ENCODE results near the gene KCNH2.

The KCNH2 gene

GRCh38 chr7:150994141-150994837, 16.2 kb upstream of the KCNH2 start:
- DNase-seq: peak; percentile 95

- no peak for DNase-seq
Measured at GRCh38 chr7:150993511-150993910, 15.4 kb upstream of the KCNH2 start.

- peak; percentile 58 for DNase-seq
Measured at GRCh38 chr7:150992833-150993302, 14.7 kb upstream of the KCNH2 start.

GRCh38 chr7:150992051-150992640, 14.0 kb upstream of the KCNH2 start:
- DNase-seq: no peak

GRCh38 chr7:150990416-150991186, 12.5 kb upstream of the KCNH2 start, which contains the start of gene NOS3:
Gene NOS3 (plus strand): TSS chr7:150991017. CDS start chr7:150993804, 2,787 bp downstream.
- DNase-seq: no peak

GRCh38 chr7:150989456-150989855, 11.3 kb upstream of the KCNH2 start:
- no peak for DNase-seq

GRCh38 chr7:150988230-150989226, 10.4 kb upstream of the KCNH2 start:
- peak; percentile 65 for DNase-seq

- DNase-seq: no peak
Measured at GRCh38 chr7:150986556-150986955, 8.4 kb upstream of the KCNH2 start.

- DNase-seq: peak; percentile 78
Measured at GRCh38 chr7:150986099-150986512, 8.0 kb upstream of the KCNH2 start.

- peak; percentile 65 for DNase-seq
Measured at GRCh38 chr7:150983893-150984368, 5.8 kb upstream of the KCNH2 start.

GRCh38 chr7:150982351-150982750, 4.2 kb upstream of the KCNH2 start:
- DNase-seq: no peak

- DNase-seq: no peak
Measured at GRCh38 chr7:150981644-150982043, 3.5 kb upstream of the KCNH2 start.

- no peak for DNase-seq
Measured at GRCh38 chr7:150980663-150981062, 2.5 kb upstream of the KCNH2 start.

- DNase-seq: no peak
Measured at GRCh38 chr7:150979713-150980390, 1.7 kb upstream of the KCNH2 start.

- DNase-seq: no peak
Measured at GRCh38 chr7:150977382-150978125, 567 bp downstream of the KCNH2 start.

- no peak for DNase-seq
Measured at GRCh38 chr7:150976529-150977381, 1.4 kb downstream of the KCNH2 start.

GRCh38 chr7:150975536-150976319, 2.4 kb downstream of the KCNH2 start:
- DNase-seq: no peak

- peak; percentile 50 for DNase-seq
Measured at GRCh38 chr7:150974468-150975391, 3.4 kb downstream of the KCNH2 start.
